ENCODE results near the gene TRIM72. TPM values are rescaled to one million over a fixed set of nuclear protein-coding genes. Genes with fewer than 3 reads are reported as not detected.

TRIM72 gene
- total RNA-seq, 4 donors from 2014 or later = 0.15 to 0.17 TPM; not detected in 2

GRCh38 chr16:31271621-31272190 is 57.8 kb downstream of the TRIM72 start:
- TF ChIP-seq POLR2A (IDR thresholded peaks at IDR 0.05) = no peak
- no peak for TF ChIP-seq POLR2AphosphoS5 (IDR thresholded peaks at IDR 0.05)
- no peak for TF ChIP-seq EP300 (IDR thresholded peaks at IDR 0.05)
- TF ChIP-seq CTCF (IDR thresholded peaks at IDR 0.05) = no peak
- Histone ChIP-seq H3K4me1 (peaks cover 13% of the 10 kb centered on the region), H3K27ac (no peak overlapping the region), H3K4me3 (no peak overlapping the region), H3K9me3 (no peaks in the 10 kb centered on the region), H3K36me3 (no peaks in the 10 kb centered on the region), H3K27me3 (no peaks in the 10 kb centered on the region)
- peak in 1 of 2 donors; percentile 45 for DNase-seq (ENCODE audit: low spot score in 2 of 2)
- WGBS = 76% methylated on average over 13 of the region's 16 CpGs

- peaks cover 13% of the 10 kb centered on the region for H3K4me1 ChIP-seq
- H3K36me3 ChIP-seq = no peaks in the 10 kb centered on the region
- no peaks in the 10 kb centered on the region for H3K9me3 ChIP-seq
- DNase-seq (ENCODE audit: low spot score in 2 of 2) = no peak
- WGBS = 79% methylated on average over 7 of the region's 7 CpGs
- no peaks in the 10 kb centered on the region for H3K27me3 ChIP-seq
- no peak overlapping the region for H3K27ac ChIP-seq
- no peak overlapping the region for H3K4me3 ChIP-seq
- TF ChIP-seq POLR2A (IDR thresholded peaks at IDR 0.05) = no peak
- TF ChIP-seq POLR2AphosphoS5 (IDR thresholded peaks at IDR 0.05) = no peak
- TF ChIP-seq CTCF (IDR thresholded peaks at IDR 0.05) = no peak
- TF ChIP-seq EP300 (IDR thresholded peaks at IDR 0.05) = no peak
Measured at GRCh38 chr16:31273187-31273586, 59.3 kb downstream of the TRIM72 start.

- Histone ChIP-seq H3K27me3 (no peaks in the 10 kb centered on the region), H3K4me3 (no peak overlapping the region), H3K36me3 (no peaks in the 10 kb centered on the region), H3K27ac (no peak overlapping the region), H3K4me1 (peaks cover 13% of the 10 kb centered on the region), H3K9me3 (no peaks in the 10 kb centered on the region)
- no peak for DNase-seq (ENCODE audit: low spot score in 2 of 2)
- WGBS = 47% methylated on average over 3 of the region's 3 CpGs
- peak in 2 of 3 donors; percentile 37 to 62 for TF ChIP-seq POLR2AphosphoS5 (IDR thresholded peaks at IDR 0.05)
- no peak for TF ChIP-seq EP300 (IDR thresholded peaks at IDR 0.05)
Measured at GRCh38 chr16:31273676-31274075, 59.8 kb downstream of the TRIM72 start.

- no peak overlapping the region for H3K27ac ChIP-seq
- DNase-seq (ENCODE audit: low spot score in 2 of 2) = no peak
- H3K9me3 ChIP-seq = no peaks in the 10 kb centered on the region
- TF ChIP-seq POLR2AphosphoS5 (IDR thresholded peaks at IDR 0.05) (no peak), POLR2A (IDR thresholded peaks at IDR 0.05) (no peak), EP300 (IDR thresholded peaks at IDR 0.05) (no peak), CTCF (IDR thresholded peaks at IDR 0.05) (no peak)
- H3K4me1 ChIP-seq = peaks cover 13% of the 10 kb centered on the region
- 86% methylated on average over 14 of the region's 15 CpGs for whole genome bisulfite sequencing
- no peaks in the 10 kb centered on the region for H3K36me3 ChIP-seq
- no peaks in the 10 kb centered on the region for H3K27me3 ChIP-seq
- H3K4me3 ChIP-seq = no peak overlapping the region
Measured at GRCh38 chr16:31274831-31275816, 61.2 kb downstream of the TRIM72 start.

GRCh38 chr16:31276600-31276999 is 62.7 kb downstream of the TRIM72 start:
- H3K27ac ChIP-seq = no peak overlapping the region
- WGBS = 96% methylated on average over 5 of the region's 5 CpGs
- no peaks in the 10 kb centered on the region for H3K9me3 ChIP-seq
- DNase-seq (ENCODE audit: low spot score in 2 of 2) = no peak
- H3K4me3 ChIP-seq = no peak overlapping the region
- no peak for TF ChIP-seq EP300 (IDR thresholded peaks at IDR 0.05)
- TF ChIP-seq POLR2AphosphoS5 (IDR thresholded peaks at IDR 0.05) = no peak
- TF ChIP-seq POLR2A (IDR thresholded peaks at IDR 0.05) = no peak
- TF ChIP-seq CTCF (IDR thresholded peaks at IDR 0.05) = no peak
- H3K36me3 ChIP-seq = no peaks in the 10 kb centered on the region
- peaks cover 13% of the 10 kb centered on the region for H3K4me1 ChIP-seq
- no peaks in the 10 kb centered on the region for H3K27me3 ChIP-seq
